GF-D8 (cell line): ENCODE measurements around the gene ZNF765.
"Not testable (repeated sequence)": the region's sequence is repeated elsewhere in the genome, so short reads cannot be mapped to it uniquely, and the experiment has no call there.

Experiments used
- DNase-seq: peaks from one replicate; lab custom pipeline; 2025; lab: John Stamatoyannopoulos, UW

ZNF765 gene

DNA sequence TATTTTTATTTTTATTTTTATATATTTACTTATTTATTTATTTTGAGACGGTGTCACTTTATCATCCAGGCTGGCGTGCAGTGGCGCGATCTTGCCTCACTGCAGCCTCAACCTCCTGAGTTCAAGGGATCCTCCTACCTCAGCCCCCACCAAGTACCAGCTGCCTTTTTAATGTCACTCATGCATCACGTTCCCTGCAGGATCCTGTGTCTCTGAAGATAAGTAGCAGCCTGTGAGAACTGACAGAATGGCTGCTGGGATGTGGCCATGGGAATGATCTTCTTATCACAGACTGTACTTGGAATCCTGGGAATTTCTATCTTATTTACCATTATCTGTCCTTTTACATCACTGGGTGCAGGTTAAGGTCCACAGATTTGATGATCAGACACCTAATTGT lies 27.6 kb downstream of the ZNF765 start:
- DNase-seq: no peak

DNA sequence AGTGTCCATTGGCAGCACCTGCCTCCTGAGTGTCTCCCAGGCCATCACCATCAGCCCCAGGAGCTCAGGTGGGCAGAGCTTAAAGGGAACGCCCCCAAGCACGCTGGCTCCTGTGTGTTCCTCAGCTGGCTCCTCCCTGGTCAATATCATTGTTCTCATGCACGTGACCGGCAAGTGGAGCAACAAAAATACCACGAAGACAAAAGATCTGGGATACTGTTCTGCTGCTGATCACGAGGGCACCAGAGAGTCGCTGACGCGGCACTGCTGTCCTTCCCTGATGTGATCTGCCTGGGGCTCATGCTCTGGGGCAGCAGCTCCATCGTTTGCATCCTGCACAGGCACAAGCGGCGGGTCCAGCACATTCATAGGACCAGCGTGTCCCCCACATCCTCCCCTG lies 28.1 kb downstream of the ZNF765 start:
- not testable (repeated sequence) for DNase-seq

DNA sequence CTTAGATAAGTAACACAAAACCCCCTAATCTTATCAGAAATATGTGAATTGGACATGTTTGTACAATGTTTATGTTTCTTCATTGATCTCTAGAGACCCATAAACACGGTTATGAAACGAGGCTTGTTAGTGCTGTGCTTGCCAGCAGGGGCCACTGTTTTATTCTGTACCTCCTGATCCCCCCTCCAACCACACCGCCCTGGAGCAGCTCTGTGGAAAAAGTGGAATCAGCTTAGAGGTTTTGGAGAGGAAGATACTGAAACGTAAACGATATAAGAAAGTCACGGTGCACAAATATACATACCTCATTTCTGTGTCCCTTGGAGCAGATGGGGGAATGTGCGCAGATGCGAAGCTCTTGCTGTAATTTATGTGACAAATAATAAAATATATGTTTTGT lies 28.7 kb downstream of the ZNF765 start:
- DNase-seq: not testable (repeated sequence)

DNA sequence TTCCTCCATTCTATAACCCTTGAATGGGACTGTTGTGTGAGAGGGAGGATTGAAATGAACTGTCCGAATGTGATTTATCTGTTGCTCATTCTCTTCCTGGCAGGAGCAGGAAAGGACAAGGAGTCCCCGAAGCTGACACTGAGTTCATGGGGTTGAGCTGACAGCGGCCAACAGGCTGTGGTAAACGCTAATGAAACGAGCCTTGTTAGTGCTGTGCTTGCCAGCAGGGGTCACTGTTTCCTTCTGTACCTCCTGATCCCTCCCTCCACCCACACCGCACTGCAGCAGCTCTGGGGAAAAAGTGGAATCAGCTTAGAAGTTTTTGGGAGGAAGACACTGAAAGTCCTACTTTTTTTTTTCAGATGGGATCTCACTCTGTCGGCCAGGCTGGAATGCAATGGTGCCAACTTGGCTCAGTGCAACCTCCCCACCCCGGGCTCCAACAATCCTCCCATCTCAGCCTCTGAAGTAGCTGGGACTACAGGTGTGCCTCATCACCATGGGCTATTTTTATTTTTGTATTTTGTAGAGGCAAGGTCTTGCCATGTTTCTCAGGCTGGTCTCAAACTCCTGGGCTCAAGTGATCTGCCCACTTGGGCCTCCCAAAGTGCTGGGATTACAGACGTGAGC lies 30.1 kb downstream of the ZNF765 start:
- DNase-seq: no peak

DNA sequence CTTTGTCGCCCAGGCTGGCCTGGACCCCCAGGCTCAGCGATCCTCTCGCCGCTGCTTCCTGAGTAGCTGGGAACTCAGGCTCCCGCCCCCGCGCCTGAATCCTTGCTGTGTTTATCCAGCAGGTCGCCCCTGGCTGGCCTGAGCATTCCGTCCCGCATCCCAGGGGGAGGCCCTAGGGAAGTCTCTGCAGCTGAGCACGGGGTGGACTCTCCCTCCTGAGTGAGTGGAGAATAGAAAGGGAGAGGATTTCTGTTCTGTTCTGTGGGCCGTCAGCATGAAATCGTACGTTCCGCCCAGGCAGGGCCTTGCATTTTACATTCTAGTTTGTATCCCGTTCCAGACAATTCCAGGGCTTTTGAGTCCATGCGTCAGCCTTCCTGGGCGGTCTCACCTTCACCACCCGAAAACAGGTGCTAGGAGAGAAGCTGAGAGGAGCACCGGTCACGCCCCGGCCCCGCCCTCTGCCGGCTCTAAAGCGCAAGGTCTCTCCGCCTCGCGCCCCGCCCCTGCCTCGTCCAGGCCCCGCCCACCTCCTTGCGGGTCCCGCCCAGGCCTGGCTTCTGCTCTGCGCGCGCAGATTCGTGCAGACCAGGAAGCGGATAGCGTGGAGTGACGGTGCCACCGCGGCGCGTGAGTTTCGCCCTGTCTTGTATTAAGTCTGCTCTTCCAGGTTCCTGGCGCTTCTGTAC lies 36.6 kb downstream of the ZNF765 start, which contains the start of gene ZNF761:
Gene ZNF761 (plus strand): TSS at position 586 of the 689 bp plus-strand sequence. CDS start 15,285 bp downstream, outside the sequence.
- peak; percentile 66 for DNase-seq

DNA sequence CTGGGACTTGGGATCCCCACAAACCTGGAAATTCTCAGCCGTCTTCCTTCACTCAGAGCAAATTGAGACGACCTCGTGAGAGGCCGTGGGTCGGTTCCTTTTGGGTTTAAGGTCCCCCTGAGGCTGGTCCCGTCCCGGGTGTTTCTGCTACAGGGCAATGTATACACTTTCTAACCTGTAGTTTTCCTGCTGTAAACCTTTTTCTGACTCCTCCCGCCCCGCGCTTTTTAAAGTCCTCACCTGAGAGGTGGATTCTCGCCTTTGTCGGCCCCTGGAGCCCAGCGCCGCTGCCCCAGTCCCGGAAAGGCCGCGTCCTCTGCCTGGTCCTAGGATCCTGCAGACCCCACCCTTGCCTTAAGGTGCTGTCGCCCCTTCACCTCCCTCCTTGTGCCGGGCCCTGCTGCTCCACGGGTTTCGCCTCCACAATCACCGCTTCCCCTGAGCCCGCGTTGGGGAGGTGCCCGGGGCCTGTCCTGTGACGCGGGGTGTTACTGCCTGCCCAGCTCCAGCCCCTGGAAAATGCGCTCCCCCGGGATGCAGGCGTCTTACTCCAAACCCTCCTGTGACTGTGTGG lies 37.2 kb downstream of the ZNF765 start:
- DNase-seq: no peak

DNA sequence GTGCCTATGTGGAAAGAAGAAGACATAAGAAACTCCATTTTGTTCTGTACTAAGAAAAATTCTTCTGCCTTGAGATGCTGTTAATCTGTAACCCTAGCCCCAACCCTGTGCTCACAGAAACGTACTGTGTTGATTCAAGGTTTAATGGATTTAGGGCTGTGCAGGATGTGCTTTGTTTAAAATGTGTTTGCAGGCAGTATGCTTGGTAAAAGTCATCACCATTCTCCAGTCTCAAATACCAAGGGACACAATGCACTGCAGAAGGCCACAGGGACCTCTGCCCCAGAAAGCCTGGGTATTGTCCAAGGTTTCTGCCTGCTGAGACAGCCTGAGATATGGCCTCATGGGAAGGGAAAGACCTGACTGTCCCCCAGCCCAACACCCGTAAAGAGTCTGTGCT lies 48.9 kb downstream of the ZNF765 start:
- not testable (repeated sequence) for DNase-seq

DNA sequence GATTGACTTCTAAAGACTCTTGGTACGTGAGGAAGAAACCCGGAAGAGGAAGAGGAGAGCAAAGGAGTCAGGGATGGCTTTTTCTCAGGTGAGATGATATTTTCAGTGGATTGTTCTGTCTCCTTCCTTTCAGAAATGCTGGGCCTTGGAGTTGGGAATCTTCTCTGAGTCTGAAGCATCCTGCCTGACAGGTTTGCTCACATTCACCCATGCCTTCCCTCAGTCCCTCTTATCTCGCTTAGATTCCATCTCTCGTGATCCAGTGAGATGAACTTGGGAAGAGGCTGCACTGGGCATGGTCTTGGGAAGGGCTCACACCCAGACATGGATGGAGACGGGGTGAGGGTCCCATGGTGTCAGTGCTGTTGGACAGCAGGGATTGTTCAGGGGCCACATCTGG lies 52.2 kb downstream of the ZNF765 start:
- not testable (repeated sequence) for DNase-seq

DNA sequence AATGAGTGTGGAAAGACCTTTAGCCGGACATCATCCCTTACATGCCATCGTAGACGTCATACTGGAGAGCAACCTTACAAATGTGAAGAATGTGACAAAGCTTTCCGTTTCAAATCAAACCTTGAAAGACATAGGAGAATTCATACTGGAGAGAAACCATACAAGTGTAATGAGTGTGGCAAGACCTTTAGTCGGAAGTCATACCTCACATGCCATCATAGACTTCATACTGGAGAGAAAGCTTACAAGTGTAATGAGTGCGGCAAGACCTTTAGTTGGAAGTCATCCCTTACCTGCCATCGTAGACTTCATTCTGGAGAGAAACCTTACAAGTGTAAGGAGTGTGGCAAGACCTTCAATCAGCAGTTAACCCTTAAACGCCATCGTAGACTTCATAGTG lies 60.9 kb downstream of the ZNF765 start:
- no peak for DNase-seq

DNA sequence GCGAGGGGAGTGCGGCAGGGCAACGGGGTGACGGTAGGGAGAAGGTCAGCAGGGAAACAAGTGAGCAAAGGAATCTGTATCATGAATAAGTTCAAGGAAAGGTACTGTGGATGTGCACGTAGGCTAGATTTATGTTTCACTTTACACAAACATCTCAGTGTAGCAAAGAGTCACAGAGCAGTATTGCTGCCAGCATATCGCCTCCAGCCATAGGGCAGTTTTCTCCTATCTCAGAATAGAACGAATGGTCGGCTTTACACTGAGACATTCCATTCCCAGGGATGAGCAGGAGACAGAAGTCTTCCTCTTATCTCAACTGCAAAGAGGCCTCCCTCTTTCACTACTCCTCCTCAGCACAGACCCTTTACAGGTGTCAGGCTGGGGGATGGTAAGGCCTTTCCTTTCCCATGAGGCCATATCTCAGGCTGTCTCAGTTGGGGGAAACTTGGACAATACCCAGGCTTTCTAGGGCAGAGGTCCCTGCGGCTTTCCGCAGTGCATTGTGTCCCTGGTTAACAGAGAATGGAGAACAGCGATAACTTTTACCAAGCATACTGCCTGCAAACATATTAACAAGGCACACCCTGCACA lies 65.3 kb downstream of the ZNF765 start:
- DNase-seq: not testable (repeated sequence)

DNA sequence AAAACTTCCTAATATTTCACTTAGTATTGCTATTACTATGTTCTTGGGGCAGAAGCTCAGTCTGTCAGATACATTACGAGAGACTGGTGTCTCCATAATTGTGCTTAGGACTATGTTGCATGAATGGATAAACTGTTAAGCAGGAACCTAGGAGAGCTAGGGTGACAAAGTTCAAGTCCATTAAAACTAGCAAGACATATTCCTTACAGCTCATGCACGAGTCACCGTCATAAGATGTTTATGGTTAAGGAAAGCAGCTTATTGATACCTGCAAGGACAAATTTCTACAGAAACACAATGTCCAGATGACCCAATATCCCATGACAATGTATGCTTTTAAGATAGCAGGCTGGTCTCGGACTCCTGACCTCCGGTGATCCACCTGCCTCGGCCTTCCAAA lies 66.9 kb downstream of the ZNF765 start:
- DNase-seq: no peak

DNA sequence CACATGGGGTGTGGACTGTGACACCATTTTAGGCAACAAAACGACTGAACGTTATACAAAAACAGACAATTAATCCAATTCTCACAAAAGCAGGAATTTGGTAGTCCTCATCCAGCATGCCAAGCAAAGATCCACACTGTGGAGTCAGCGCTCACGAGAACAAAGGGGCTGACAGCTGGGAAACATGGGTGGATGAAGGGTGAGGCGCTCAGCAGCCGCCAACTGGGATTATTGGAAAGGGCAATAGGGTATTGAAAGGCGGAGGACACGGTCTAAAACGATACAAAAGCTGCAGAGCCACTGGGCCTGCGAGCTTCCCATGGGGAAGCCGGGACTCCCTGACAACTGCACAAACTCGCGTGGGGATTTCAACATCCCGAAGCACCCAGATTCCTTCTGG lies 67.9 kb downstream of the ZNF765 start:
- DNase-seq: no peak

DNA sequence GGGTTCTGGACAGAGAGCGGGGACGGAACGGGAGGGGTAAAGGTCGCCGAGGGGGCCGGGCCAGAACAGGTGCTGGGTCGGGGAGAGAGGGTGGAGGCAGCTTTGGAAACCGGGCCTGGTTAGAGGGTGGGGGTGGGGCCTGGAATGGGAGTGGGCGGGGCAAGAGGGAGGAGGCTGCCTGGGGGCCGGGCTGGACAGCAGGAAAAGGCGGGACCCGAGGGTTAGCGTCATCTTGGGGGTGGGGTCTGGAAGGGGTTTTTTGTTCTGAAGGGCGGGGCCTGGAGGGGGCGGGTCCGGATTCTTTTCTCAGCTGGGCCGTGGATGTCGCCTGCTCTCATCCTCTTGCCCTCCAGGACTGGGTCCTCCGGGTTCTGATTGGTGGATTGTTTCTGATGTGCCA lies 68.3 kb downstream of the ZNF765 start:
- no peak for DNase-seq

DNA sequence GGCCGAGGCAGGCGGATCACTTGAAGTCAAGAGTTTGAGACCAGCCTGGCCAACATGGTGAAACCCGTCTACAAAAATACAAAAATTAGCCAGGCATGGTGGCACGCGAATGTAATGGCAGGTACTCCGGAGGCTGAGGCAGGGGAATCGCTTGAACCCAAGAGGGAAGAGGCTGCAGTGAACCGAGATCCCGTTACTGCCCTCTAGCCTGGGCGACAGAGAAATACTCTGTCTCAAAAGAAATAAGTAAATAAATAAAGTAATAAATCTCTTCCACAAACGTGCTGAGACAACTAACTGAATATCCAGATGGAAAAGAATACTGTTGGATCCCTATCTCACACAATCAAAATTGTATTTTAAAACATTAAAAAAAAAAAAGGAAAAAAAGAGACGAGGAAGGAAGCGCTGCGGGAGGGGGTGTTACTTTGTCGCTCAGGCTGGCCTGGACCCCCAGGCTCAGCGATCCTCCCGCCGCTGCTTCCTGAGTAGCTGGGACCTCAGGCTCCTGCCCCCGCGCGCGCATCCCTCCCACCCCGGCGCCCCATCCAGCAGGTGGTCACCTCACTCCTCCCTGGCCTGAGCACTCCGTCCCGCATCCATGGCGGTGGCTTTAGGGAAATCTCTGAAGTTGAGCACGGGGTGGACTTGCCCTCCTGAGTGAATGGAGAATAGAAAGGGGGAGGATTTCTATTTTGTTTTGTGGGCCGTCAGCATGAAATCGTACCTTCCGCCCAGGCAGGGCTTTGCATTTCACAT lies 72.0 kb downstream of the ZNF765 start:
- DNase-seq: no peak

DNA sequence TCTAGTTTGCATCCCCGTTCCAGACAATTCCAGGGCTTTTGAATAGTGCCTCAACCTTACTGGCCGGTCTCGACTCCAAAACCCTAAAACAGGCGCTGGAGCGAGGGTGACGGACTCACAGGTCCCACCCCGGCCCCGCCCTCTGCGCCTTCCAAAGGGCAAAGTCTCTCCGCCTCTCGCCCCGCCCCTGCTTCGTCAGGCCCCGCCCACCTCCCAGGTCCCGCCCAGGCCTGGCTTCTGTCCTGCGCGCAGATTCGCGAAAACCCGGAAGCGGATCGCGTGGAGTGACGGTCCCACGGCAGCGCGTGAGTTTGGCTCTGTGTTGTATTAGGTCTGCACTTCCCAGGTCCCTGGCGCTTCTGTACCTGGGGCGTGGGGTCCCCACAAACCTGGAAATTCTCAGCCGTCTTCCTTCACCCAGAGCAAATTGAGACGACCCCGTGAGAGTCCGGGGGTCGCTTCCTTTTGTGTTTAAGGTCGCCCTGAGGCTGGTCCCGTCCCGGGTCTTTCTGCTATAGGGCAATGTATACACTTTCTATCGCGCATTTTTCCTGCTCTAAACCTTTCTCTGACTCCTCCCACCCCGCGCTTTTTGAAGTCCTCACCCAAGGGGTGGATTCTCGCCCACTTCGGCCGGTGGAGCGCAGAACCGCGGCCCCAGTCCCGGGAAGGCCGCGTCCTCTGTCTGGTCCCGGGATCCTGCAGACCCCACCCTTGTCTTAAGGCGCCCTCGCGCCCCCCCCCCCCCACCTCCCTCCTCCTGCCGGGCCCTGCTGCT lies 72.7 kb downstream of the ZNF765 start, which contains the start of gene ZNF813:
Gene ZNF813 (plus strand): TSS at position 249 of the 778 bp plus-strand sequence. CDS start 16,090 bp downstream, outside the sequence.
- peak; percentile 50 for DNase-seq

DNA sequence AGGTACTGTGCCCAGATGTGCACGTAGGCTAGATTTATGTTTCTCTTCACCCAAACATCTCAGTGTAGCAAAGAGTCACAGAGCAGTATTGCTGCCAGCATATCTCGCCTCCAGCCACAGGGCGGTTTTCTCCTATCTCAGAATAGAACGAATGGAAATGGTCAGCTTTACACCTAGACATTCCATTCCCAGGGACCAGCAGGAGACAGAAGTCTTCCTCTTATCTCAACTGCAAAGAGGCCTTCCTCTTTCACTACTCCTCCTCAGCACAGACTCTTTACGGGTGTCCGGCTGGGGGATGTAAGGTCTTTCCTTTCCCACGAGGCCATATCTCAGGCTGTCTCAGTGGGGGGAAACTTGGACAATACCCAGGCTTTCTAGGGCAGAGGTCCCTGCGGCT lies 73.7 kb downstream of the ZNF765 start:
- not testable (repeated sequence) for DNase-seq

DNA sequence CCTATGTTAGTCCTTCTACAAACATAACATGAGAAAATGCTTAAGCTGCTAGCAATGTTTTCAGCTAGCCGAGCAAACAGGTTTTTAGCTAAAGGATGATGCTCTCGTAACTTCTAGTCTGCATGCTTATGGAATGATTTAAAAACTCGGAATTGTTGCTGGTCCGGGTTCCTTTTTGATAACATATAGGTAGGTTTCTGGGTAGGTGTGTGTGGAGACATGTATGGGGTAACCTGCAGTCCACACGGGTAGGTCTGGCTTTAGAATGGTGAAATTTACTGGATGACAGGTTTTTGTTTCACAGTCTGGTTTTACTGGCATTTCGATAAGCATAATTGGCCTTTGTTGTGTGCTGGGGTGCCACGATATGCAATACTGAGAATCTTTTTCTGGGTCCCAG lies 77.0 kb downstream of the ZNF765 start:
- no peak for DNase-seq

DNA sequence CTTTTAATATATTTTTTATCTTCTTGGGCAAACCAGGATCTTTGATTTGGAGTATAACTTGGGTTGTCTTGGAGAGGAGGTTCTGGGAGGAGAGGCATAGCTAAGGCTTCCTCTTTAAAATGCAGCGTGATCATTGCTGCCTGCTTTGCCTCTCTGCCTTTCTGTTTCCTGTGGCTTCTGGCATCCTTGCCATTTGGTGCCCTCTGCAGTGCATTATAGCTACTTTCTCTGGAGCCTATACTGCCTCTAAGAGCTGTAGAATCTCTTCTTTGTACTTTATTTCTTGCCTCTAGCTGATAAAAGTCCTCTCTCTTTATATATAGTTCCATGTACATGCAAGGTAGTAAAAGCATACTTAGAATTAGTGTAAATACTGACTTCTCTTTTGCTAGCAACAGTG lies 79.9 kb downstream of the ZNF765 start:
- DNase-seq: not testable (repeated sequence)

DNA sequence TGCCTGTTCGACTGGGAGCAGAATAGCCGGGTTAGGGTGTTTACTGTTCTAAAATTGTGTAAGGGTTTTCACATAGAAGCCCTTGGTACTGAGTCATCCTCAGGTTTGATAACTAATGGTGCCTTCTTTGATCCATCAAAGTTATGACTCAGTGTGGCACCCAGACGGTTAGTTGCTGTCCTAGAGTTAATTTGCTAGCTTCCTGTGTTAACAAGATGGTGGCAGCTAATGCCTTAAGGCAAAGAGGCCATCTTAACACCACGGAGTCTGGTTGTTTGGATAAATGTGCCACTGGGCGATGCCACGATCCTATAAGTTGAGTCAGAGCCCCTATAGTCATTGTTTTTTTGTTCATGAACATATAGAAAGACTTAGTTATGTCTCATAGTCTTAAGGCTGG lies 80.5 kb downstream of the ZNF765 start:
- DNase-seq: not testable (repeated sequence)
